Uterus (tissue), 2 donors: Measurements from ENCODE around the gene AUTS2.

Experiments
- CTCF ChIP-seq, 4 experiments: fragments of 200-600 bp in 2 of 4; fragments of 450-650 bp in 2 of 4; sonication (generic) in 2 of 4; IDR thresholded peaks; one replicate each; pipeline ENCODE4 v1.5.1; 2016 to 2019; ENCODE audit warnings: antibody characterized with exemption in 4 of 4, mild to moderate bottlenecking in 2 of 4, moderate library complexity in 1 of 4
- POLR2A ChIP-seq, 2 donors: fragments of 450-650 bp; IDR thresholded peaks; one replicate each; pipeline ENCODE4 v1.6.1; 2016; ENCODE audit warnings: antibody characterized with exemption in 2 of 2, mild to moderate bottlenecking in 1 of 2, moderate library complexity in 1 of 2

GRCh38 chr7:70458745-70459144 lies 860.5 kb downstream of the AUTS2 start:
- TF ChIP-seq CTCF (IDR thresholded peaks at IDR 0.05), result no peak
- no peak for TF ChIP-seq POLR2A (IDR thresholded peaks at IDR 0.05)
